Ishikawa (cell line): ENCODE data around the gene RGS9BP.

Experiments used
- CEBPB ChIP-seq: IDR thresholded peaks from 2 replicates; pipeline ENCODE4 v1.6.1; 2012
- EGR1 ChIP-seq: IDR thresholded peaks from 2 replicates; pipeline ENCODE4 v1.6.1; 2012
- FOXM1 ChIP-seq: IDR thresholded peaks from 2 replicates; pipeline ENCODE4 v1.6.1; 2012; ENCODE audit warnings: low read depth, borderline replicate concordance
- NFIC ChIP-seq: IDR thresholded peaks from 2 replicates; pipeline ENCODE4 v1.6.1; 2012
- RAD21 ChIP-seq: IDR thresholded peaks from 2 replicates; pipeline ENCODE4 v1.6.1; 2012; ENCODE audit warnings: low read depth
- REST ChIP-seq: IDR thresholded peaks from 2 replicates; pipeline ENCODE4 v1.6.1; 2012; ENCODE audit warnings: low read depth, mild to moderate bottlenecking
- TAF1 ChIP-seq: IDR thresholded peaks from 2 replicates; pipeline ENCODE4 v1.6.1; 2012; ENCODE audit warnings: low read depth, mild to moderate bottlenecking
- TEAD4 ChIP-seq: IDR thresholded peaks from 2 replicates; pipeline ENCODE4 v1.6.1; 2012
- USF1 ChIP-seq: IDR thresholded peaks from 2 replicates; pipeline ENCODE4 v1.6.1; 2012
- YY1 ChIP-seq: IDR thresholded peaks from 2 replicates; pipeline ENCODE4 v1.6.1; 2012; ENCODE audit warnings: low read depth
- ZBTB7A ChIP-seq: IDR thresholded peaks from 2 replicates; pipeline ENCODE4 v1.6.1; 2012; ENCODE audit warnings: low read depth

GRCh38 chr19:32652894-32653598 is 22.6 kb upstream of the RGS9BP start:
- no peak for TF ChIP-seq CEBPB
- TF ChIP-seq YY1: no peak
- TF ChIP-seq USF1: no peak
- no peak for TF ChIP-seq TAF1
- peak; percentile 41; the same call in 1 of the 2 replicates for TF ChIP-seq TEAD4
- TF ChIP-seq FOXM1: no peak
- TF ChIP-seq ZBTB7A: no peak
- TF ChIP-seq RAD21: no peak
- TF ChIP-seq EGR1: no peak
- no peak for TF ChIP-seq REST
- peak; percentile 80 for TF ChIP-seq NFIC
